Breast epithelium (tissue), 4 donors: ENCODE data around the gene TNS1. TPM values are rescaled to one million over a fixed set of nuclear protein-coding genes. Genes with fewer than 3 reads are reported as not detected.

Source experiments
- DNase-seq, 2 donors: peaks; one replicate each; pipeline ENCODE4 v3.0.0-alpha.2; 2019; ENCODE audit warnings: low spot score in 2 of 2
- H3K27ac ChIP-seq, 2 donors: fragments of 200-600 bp; sonication (generic) in 1 of 2; one replicate each; pipeline ENCODE4 v1.5.1; 2016 to 2019; ENCODE audit warnings: mild to moderate bottlenecking in 1 of 2
- H3K27me3 ChIP-seq, 2 donors: fragments of 200-600 bp; sonication (generic) in 1 of 2; one replicate each; pipeline versions ENCODE4 v1.5.1 to v1.6.0; 2017 to 2019; ENCODE audit warnings: control low read depth in 1 of 2, mild to moderate bottlenecking in 1 of 2
- H3K36me3 ChIP-seq: fragments of 200-600 bp; one replicate; pipeline ENCODE4 v1.5.1; 2019
- H3K4me1 ChIP-seq, 2 donors: fragments of 200-600 bp; sonication (generic); one replicate each; pipeline ENCODE4 v1.5.1; 2016 to 2019; ENCODE audit warnings: control low read depth in 1 of 2
- H3K4me3 ChIP-seq, 3 donors: fragments of 200-600 bp; sonication (generic); 1 replicate in 2 of 3; 2 replicates in 1 of 3; pipeline ENCODE4 v1.5.1; 2016 to 2019; ENCODE audit warnings: mild to moderate bottlenecking in 3 of 3, moderate library complexity in 2 of 3
- H3K9me3 ChIP-seq, 2 donors: fragments of 200-600 bp; sonication (generic) in 1 of 2; one replicate each; pipeline ENCODE4 v1.5.1; 2016 to 2019; ENCODE audit warnings: control low read depth in 1 of 2
- POLR2A ChIP-seq: fragments of 450-650 bp; IDR thresholded peaks from one replicate; pipeline ENCODE4 v1.6.1; 2016; ENCODE audit warnings: antibody characterized with exemption, mild to moderate bottlenecking, moderate library complexity
- POLR2AphosphoS5 ChIP-seq, 3 donors: sonication (generic); formaldehyde crosslinking; IDR thresholded peaks; one replicate each; pipeline ENCODE4 v1.6.1; 2017; ENCODE audit warnings: antibody characterized with exemption in 3 of 3
- intact Hi-C: fragments of 100-400 bp; cut with DNase I; formaldehyde crosslinking; loops from one replicate; pipeline ENCODE4 v1.15.1; 2023; ENCODE audit warnings: low total_unique reads
- total RNA-seq, 3 donors: library from RNA; depleted of rRNA; stranded (reverse); fragments of >200 nt; gene quantifications; one replicate each; pipeline ENCODE4 v1.1.0, GENCODE V29; 2016
- TF ChIP-seq, protein P1 (sequence below), 3 donors: fragments of 450-650 bp; IDR thresholded peaks; one replicate each; pipeline ENCODE4 v1.5.1; 2016 to 2017; ENCODE audit warnings: antibody characterized with exemption in 3 of 3, mild to moderate bottlenecking in 3 of 3, moderate library complexity in 3 of 3

The TNS1 gene
- total RNA-seq, 3 donors from 2014 or later: 141 to 577 (median 154) TPM

DNA sequence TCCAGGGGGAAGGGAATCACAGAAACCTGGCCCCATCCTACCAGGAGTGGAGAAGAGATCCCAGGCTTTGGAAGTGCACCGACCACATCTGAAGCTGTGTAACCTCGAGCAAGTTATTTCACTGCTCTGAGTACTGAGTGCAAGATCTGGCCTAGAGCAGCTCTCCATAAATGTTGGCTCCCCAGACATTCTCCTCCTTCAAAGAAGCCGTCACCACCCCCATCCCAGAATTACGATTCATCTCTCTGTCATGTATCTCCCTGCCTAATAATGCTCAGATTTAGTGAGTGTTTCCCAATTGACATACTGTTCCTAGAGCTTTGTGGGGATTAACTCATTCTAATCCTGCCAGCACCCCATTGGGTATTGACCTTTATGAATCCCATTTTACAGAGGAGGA lies 51.7 kb downstream of the TNS1 start:
- TF ChIP-seq, protein P1, sequence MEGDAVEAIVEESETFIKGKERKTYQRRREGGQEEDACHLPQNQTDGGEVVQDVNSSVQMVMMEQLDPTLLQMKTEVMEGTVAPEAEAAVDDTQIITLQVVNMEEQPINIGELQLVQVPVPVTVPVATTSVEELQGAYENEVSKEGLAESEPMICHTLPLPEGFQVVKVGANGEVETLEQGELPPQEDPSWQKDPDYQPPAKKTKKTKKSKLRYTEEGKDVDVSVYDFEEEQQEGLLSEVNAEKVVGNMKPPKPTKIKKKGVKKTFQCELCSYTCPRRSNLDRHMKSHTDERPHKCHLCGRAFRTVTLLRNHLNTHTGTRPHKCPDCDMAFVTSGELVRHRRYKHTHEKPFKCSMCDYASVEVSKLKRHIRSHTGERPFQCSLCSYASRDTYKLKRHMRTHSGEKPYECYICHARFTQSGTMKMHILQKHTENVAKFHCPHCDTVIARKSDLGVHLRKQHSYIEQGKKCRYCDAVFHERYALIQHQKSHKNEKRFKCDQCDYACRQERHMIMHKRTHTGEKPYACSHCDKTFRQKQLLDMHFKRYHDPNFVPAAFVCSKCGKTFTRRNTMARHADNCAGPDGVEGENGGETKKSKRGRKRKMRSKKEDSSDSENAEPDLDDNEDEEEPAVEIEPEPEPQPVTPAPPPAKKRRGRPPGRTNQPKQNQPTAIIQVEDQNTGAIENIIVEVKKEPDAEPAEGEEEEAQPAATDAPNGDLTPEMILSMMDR (IDR thresholded peaks at IDR 0.05): no peak
- no peak for TF ChIP-seq POLR2A
- no peak for TF ChIP-seq POLR2AphosphoS5 (IDR thresholded peaks at IDR 0.05)

DNA sequence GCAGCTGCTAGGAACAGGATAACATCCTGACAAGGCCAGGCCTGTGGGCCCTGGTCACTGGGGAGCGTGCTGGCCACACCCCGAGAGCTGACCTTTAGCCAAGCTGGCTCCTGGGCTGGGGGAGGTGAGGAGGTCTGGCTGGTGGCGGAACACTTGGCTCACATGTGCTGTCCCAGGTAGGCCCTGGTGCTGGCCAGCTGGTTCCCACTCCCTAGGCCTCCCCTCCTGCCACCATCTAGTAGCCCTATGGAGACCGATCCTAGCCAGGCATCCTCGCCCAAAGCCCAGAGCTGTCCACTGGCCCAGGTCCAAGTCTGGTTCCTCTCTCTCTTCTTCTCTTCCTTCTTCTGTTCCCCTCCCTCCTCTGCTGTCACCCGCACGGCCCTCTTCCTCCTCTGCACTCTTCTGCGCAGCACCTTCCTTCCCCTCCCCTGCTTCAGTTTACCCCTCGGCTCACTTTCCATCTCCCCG lies 52.4 kb downstream of the TNS1 start:
- H3K27me3 ChIP-seq: no peaks in the 10 kb centered on the region

More for the DNA sequence above, 51.7 kb downstream of the TNS1 start:
- no peaks in the 10 kb centered on the region for H3K9me3 ChIP-seq
- H3K27ac ChIP-seq: peak overlapping the region; percentile 65 to 89
- H3K4me3 ChIP-seq: no peak overlapping the region
- no peaks in the 10 kb centered on the region for H3K27me3 ChIP-seq
- no peak for DNase-seq
- no peaks in the 10 kb centered on the region for H3K36me3 ChIP-seq
- intact Hi-C loops: loop anchor here (5.0 kb wide), 1 partner anchor 761 kb away; the partner anchor contains the start of gene TTLL4
- H3K4me1 ChIP-seq: peaks cover 17 to 50% of the 10 kb centered on the region in 2 donors

DNA sequence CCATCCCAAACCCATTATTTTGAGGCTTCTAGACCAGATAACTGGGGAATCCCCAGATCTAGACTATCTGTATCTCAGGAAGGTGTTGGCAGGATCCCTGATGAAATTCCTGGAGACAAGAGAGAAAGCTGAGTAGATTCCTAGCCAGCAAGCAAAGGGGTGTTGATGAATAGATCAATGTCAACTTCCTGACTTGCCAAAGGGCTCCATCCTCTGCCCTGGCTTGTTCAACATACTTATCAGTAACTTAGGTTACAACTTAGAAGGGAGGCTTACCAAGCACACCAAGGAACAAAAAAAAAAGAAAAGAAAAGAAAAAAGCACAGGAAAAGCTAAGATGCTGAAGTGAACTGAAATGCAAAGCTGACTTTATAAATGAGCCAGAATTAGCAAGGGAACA lies 53.3 kb downstream of the TNS1 start:
- H3K27ac ChIP-seq: peak overlapping the region in 1 of 2 donors; percentile 48
- intact Hi-C loops: loop anchor here (5.0 kb wide), 1 partner anchor 38 kb away; no protein-coding TSS in a partner anchor

More for the DNA sequence above, 52.4 kb downstream of the TNS1 start:
- no peak for TF ChIP-seq POLR2AphosphoS5 (IDR thresholded peaks at IDR 0.05)
- TF ChIP-seq, protein P1 (IDR thresholded peaks at IDR 0.05): no peak
- no peak for TF ChIP-seq POLR2A
- Histone ChIP-seq H3K9me3 (no peaks in the 10 kb centered on the region), H3K36me3 (no peaks in the 10 kb centered on the region), H3K4me3 (no peak overlapping the region), H3K4me1 (peaks cover 17 to 50% of the 10 kb centered on the region in 2 donors), H3K27ac (peak overlapping the region; percentile 65 to 89)
- intact Hi-C loops: loop anchor here (5.0 kb wide), 1 partner anchor 762 kb away; the partner anchor contains the start of gene TTLL4
- peak in 1 of 2 donors; percentile 35 for DNase-seq

DNA sequence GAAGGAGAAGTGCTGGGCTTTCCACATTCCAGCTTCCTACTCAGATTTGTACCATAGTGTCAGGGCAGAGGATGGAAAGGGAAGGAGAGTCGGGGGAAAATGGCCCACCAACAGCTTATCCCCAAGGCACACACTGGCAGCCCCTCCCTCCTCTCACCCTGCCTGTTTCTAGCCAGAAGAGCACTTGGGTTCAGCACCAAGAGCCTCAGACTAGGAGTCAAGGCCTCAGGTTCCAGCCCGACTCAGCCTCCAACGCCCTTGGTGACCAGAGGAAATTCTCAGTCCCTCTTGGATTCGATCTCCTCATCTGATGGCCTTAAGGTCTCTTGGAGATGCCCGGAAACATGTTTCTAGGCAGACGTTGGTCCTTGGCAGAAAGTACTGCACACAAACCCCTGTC lies 53.9 kb downstream of the TNS1 start:
- H3K4me3 ChIP-seq: no peak overlapping the region
- H3K4me1 ChIP-seq: peaks cover 14 to 49% of the 10 kb centered on the region in 2 donors
- H3K9me3 ChIP-seq: no peaks in the 10 kb centered on the region
- H3K27me3 ChIP-seq: no peaks in the 10 kb centered on the region
- peak in 1 of 2 donors; percentile 36 for DNase-seq
- H3K27ac ChIP-seq: peak overlapping the region in 1 of 2 donors; percentile 48
- intact Hi-C loops: loop anchor here (1.0 to 5.0 kb wide), 2 partner anchors 38 to 48 kb away; no protein-coding TSS in a partner anchor
- TF ChIP-seq POLR2A (no peak), POLR2AphosphoS5 (IDR thresholded peaks at IDR 0.05) (no peak)
- H3K36me3 ChIP-seq: no peaks in the 10 kb centered on the region

More for the DNA sequence above, 53.3 kb downstream of the TNS1 start:
- Histone ChIP-seq H3K4me1 (peaks cover 17 to 49% of the 10 kb centered on the region in 2 donors), H3K4me3 (no peak overlapping the region), H3K9me3 (no peaks in the 10 kb centered on the region), H3K27me3 (no peaks in the 10 kb centered on the region), H3K36me3 (no peaks in the 10 kb centered on the region)
- no peak for DNase-seq
- TF ChIP-seq, protein P1 (IDR thresholded peaks at IDR 0.05): no peak

DNA sequence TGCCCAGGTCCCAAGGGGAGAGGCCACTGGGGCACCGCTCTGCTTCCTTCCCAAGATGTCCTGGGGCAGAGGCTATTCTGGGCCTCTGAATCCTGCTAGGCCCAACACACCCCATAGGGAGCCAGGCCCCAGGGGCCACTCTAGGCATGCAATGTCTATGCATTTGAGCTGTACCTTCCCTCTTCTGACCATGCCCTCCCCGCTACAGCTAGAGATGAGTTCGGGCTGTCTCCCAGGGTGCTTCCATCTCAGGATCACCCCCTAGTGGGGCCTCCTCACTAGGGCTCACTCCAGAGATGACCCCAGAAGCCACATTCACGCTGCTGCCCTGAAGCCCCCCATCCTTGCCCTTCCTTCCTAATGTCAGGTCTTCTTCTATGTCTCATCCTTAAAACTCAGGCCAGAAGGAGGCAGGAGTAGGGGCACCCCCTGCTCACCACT lies 54.4 kb downstream of the TNS1 start:
- intact Hi-C loops: loop anchor here (1.0 to 5.0 kb wide), 2 partner anchors 39 to 47 kb away; no protein-coding TSS in a partner anchor
- H3K36me3 ChIP-seq: no peaks in the 10 kb centered on the region
- no peak for TF ChIP-seq POLR2AphosphoS5 (IDR thresholded peaks at IDR 0.05)
- TF ChIP-seq, protein P1 (IDR thresholded peaks at IDR 0.05): no peak
- TF ChIP-seq POLR2A: no peak
- H3K4me3 ChIP-seq: no peak overlapping the region
- no peaks in the 10 kb centered on the region for H3K27me3 ChIP-seq
- no peak for DNase-seq
- H3K27ac ChIP-seq: peak overlapping the region in 1 of 2 donors; percentile 21
- peaks cover 9 to 45% of the 10 kb centered on the region in 2 donors for H3K4me1 ChIP-seq
- no peaks in the 10 kb centered on the region for H3K9me3 ChIP-seq
